H1 (cell line): Measurements from ENCODE around the gene CDK5RAP2. TPM values are rescaled to one million over a fixed set of nuclear protein-coding genes. Genes with fewer than 3 reads are reported as not detected.

Experiments
- CHD7 ChIP-seq: fragments of 300-600 bp; sonication (generic); IDR thresholded peaks from 2 replicates; pipeline ENCODE4 v1.7.1; 2012; ENCODE audit warnings: low read length, moderate library complexity, mild to moderate bottlenecking, inconsistent platforms; ENCODE audit not compliant: insufficient replicate concordance
- polyA plus RNA-seq, 7 experiments: library from polyadenylated mRNA; depleted of rRNA in 3 of 7; stranded (reverse) in 5 of 7; unstranded in 2 of 7; fragments of >200 nt in 5 of 7; fragments of 200-250 nt in 2 of 7; gene quantifications; 1 replicate in 5 of 7; 2 replicates in 1 of 7; 4 replicates in 1 of 7; pipeline versions ENCODE4 v1.2.1 to v1.2.3, GENCODE V29; 2011 to 2013; ENCODE audit warnings: missing spikeins in 2 of 7, mixed read lengths in 2 of 7
- total RNA-seq: library from RNA; stranded (reverse); fragmentation: NEBNext Ultra II Directional; extraction: Animal tissue kit (Norgen Biotek cat#: 25700); gene quantifications from 2 replicates; pipeline ENCODE4 v1.2.1, GENCODE V29; 2021

Gene CDK5RAP2
- total and polyA plus RNA-seq, 2 of the 8 experiments (the other 6 are each of a cell fraction or from before 2014, with no cell fraction given) = 19.8 to 49.4 TPM

GRCh38 chr9:120434532-120434931 lies 145.4 kb downstream of the CDK5RAP2 start (continued):
- TF ChIP-seq CHD7 = no peak
